HL-60 (cell line): ENCODE data around the gene WNK1.
A peak's percentile ranks its signal among the peaks of the same experiment; 100 is the strongest.

Experiments used
- DNase-seq, 2 experiments: peaks; one replicate each; pipeline ENCODE4 v3.0.0-alpha.2; 2010 to 2020; ENCODE audit warnings: low read depth in 1 of 2, low spot score in 1 of 2
- H3K27ac ChIP-seq: fragments of 250-450 bp; sonication (Bioruptor Pico); replicated peaks from 2 replicates; pipeline ENCODE4 v1.5.1; 2020; ENCODE audit warnings: mild to moderate bottlenecking, moderate library complexity
- H3K27me3 ChIP-seq: fragments of 250-450 bp; sonication (Bioruptor Pico); 2 replicates; pipeline ENCODE4 v1.5.1; 2021; ENCODE audit warnings: mild to moderate bottlenecking, moderate library complexity; ENCODE audit not compliant: insufficient read depth, poor library complexity, severe bottlenecking
- H3K4me3 ChIP-seq: replicated peaks from 2 replicates; pipeline ENCODE4 v1.5.1; 2011; ENCODE audit warnings: mild to moderate bottlenecking, control low read depth, low read length; ENCODE audit not compliant: insufficient read depth
- GABPA ChIP-seq: IDR thresholded peaks from 2 replicates; pipeline ENCODE4 v1.6.1; 2012; ENCODE audit warnings: low read depth
- POLR2AphosphoS5 ChIP-seq: IDR thresholded peaks from 2 replicates; pipeline ENCODE4 v1.6.1; 2012; ENCODE audit warnings: low read depth
- SPI1 ChIP-seq: IDR thresholded peaks from 2 replicates; pipeline ENCODE4 v1.6.1; 2012; ENCODE audit warnings: low read depth, mild to moderate bottlenecking, borderline replicate concordance
- TF ChIP-seq, protein P1 (sequence below): IDR thresholded peaks from one replicate; pipeline ENCODE4 v1.5.1; 2011; ENCODE audit warnings: low read length, control low read depth, inconsistent platforms; ENCODE audit not compliant: insufficient read depth
- TF ChIP-seq, protein P2 (sequence below): IDR thresholded peaks from 2 replicates; pipeline ENCODE4 v1.6.1; 2012; ENCODE audit warnings: low read depth; ENCODE audit not compliant: insufficient replicate concordance

WNK1 gene

DNA sequence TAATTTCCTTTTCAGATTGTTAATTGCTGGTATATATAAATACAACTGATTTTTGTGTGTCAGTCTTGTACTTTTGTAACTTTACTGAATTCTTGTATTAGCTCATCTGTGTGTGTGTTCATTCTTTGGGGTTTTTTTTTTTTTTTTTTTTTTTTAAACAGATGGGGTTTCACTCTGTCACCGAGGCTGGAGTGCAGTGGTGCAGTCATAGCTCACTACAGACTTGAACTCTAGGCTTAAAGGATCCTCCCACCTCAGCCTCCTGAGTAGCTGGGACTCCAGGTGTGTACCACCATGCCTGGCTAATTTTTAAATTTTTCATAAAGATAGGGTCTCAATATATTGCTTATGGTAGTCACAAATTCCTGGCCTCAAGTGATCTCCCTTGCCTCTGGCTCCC, 68.0 kb downstream of the WNK1 start:
- H3K27ac ChIP-seq = no peak overlapping the region
- no peak overlapping the region for H3K4me3 ChIP-seq
- DNase-seq = no peak
- TF ChIP-seq GABPA (no peak), SPI1 (no peak), POLR2AphosphoS5 (no peak)
- TF ChIP-seq, protein P1, sequence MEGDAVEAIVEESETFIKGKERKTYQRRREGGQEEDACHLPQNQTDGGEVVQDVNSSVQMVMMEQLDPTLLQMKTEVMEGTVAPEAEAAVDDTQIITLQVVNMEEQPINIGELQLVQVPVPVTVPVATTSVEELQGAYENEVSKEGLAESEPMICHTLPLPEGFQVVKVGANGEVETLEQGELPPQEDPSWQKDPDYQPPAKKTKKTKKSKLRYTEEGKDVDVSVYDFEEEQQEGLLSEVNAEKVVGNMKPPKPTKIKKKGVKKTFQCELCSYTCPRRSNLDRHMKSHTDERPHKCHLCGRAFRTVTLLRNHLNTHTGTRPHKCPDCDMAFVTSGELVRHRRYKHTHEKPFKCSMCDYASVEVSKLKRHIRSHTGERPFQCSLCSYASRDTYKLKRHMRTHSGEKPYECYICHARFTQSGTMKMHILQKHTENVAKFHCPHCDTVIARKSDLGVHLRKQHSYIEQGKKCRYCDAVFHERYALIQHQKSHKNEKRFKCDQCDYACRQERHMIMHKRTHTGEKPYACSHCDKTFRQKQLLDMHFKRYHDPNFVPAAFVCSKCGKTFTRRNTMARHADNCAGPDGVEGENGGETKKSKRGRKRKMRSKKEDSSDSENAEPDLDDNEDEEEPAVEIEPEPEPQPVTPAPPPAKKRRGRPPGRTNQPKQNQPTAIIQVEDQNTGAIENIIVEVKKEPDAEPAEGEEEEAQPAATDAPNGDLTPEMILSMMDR = no peak
- TF ChIP-seq, protein P2, sequence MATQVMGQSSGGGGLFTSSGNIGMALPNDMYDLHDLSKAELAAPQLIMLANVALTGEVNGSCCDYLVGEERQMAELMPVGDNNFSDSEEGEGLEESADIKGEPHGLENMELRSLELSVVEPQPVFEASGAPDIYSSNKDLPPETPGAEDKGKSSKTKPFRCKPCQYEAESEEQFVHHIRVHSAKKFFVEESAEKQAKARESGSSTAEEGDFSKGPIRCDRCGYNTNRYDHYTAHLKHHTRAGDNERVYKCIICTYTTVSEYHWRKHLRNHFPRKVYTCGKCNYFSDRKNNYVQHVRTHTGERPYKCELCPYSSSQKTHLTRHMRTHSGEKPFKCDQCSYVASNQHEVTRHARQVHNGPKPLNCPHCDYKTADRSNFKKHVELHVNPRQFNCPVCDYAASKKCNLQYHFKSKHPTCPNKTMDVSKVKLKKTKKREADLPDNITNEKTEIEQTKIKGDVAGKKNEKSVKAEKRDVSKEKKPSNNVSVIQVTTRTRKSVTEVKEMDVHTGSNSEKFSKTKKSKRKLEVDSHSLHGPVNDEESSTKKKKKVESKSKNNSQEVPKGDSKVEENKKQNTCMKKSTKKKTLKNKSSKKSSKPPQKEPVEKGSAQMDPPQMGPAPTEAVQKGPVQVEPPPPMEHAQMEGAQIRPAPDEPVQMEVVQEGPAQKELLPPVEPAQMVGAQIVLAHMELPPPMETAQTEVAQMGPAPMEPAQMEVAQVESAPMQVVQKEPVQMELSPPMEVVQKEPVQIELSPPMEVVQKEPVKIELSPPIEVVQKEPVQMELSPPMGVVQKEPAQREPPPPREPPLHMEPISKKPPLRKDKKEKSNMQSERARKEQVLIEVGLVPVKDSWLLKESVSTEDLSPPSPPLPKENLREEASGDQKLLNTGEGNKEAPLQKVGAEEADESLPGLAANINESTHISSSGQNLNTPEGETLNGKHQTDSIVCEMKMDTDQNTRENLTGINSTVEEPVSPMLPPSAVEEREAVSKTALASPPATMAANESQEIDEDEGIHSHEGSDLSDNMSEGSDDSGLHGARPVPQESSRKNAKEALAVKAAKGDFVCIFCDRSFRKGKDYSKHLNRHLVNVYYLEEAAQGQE = no peak
- H3K27me3 ChIP-seq = no peaks in the 10 kb centered on the region

DNA sequence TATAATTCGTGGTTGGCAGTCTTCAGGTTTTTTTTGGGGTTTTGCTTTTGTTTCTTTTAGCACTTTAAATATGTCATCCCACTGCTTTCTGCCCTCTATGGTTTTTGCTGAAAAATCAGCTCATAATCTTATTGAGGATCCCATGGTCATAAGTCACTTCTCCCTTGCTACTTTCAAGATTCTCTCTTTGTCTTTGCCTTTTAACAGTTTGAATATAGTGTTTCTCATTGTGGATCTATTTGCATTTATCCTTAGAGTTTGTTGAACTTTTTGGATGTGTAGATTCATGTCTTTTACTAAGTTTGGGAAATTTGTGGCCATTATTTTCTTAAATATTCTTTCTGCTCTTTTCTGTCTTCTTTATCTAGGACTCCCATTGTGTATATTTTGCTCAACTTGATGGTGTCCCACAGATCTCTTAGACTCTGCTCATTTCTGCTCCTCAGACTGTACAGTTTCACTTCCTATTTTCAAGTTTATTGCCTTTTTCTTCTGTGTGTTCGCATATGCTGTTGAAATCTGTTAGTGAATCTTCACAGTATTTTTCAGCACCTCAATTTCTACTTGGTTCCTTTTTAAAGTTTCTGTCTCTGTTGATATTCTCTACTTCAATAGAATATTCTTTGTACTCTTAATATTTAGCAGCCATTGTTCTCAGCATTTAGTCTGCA, 70.8 kb downstream of the WNK1 start:
- H3K4me3 ChIP-seq = no peak overlapping the region
- H3K27ac ChIP-seq = peak overlapping the region; percentile 17
- TF ChIP-seq SPI1 = peak; percentile 87
- no peak for TF ChIP-seq GABPA
- peak; percentile 33 to 54 for DNase-seq
- no peaks in the 10 kb centered on the region for H3K27me3 ChIP-seq

DNA sequence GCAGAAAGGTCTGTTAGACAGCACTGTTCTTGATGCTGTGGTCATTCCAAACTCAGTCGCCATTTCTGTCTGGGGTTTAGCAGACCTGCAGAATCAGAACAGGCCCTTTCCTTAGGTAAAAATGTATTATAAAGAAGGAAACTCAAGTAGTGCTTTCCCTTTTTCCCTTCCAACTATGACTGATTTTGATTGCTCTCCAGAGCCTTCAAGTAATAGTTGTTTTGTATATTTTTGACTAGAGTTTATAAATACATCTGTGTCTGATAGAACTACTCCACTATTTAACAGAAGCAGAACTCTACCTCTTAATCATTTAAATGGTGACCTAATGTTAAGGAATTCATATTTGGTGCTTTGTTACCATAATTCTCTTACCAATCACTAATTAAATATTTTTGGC, 74.0 kb downstream of the WNK1 start:
- no peak for DNase-seq
- Histone ChIP-seq H3K4me3 (no peak overlapping the region), H3K27me3 (no peaks in the 10 kb centered on the region), H3K27ac (no peak overlapping the region)
- TF ChIP-seq SPI1 = no peak
- TF ChIP-seq GABPA = no peak
- no peak for TF ChIP-seq POLR2AphosphoS5
- TF ChIP-seq, protein P1 = no peak
- TF ChIP-seq, protein P2 = no peak

DNA sequence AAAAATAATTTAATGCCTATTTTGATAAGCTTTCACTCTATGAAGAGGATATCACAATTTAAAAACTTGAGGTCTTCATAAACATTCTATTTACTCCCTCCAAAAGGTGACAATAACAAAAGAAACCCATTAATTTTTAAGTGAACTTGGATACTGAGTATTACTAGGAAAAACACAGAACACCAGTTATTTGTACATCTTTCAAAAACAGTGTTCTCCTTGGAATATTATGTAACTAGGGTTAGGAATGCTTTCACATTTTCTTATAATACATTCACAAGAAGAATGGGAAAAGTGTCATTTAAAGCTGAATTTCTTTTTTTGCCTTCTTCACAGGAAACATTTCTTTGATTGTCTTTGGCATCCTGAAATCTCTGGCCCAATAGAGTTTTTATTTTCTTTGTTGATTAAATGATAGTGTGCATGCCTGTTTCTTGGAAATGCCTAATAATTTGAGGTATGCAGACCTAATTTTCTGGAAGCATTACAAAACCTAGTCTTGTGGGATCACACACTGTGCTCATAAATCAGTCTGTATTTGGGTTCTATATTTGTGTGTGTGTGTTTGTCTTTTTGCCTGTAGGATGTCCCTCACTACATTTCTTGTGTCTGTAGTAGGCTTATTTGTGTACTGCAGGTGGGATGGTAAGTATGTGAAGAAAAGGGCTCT, 76.5 kb downstream of the WNK1 start:
- Histone ChIP-seq H3K27ac (no peak overlapping the region), H3K27me3 (no peaks in the 10 kb centered on the region), H3K4me3 (no peak overlapping the region)
- DNase-seq = no peak
- TF ChIP-seq SPI1 (no peak), POLR2AphosphoS5 (no peak), GABPA (no peak)
- TF ChIP-seq, protein P2 = no peak
- TF ChIP-seq, protein P1 = no peak
